Measurements from ENCODE around the gene OSTM1. TPM values are rescaled to one million over a fixed set of nuclear protein-coding genes. Genes with fewer than 3 reads are reported as not detected.
A peak's percentile ranks its signal among the peaks of the same experiment; 100 is the strongest.

The OSTM1 gene
- polyA plus RNA-seq, 3 donors = 13.4 to 60.1 (median 49.7) TPM

DNA sequence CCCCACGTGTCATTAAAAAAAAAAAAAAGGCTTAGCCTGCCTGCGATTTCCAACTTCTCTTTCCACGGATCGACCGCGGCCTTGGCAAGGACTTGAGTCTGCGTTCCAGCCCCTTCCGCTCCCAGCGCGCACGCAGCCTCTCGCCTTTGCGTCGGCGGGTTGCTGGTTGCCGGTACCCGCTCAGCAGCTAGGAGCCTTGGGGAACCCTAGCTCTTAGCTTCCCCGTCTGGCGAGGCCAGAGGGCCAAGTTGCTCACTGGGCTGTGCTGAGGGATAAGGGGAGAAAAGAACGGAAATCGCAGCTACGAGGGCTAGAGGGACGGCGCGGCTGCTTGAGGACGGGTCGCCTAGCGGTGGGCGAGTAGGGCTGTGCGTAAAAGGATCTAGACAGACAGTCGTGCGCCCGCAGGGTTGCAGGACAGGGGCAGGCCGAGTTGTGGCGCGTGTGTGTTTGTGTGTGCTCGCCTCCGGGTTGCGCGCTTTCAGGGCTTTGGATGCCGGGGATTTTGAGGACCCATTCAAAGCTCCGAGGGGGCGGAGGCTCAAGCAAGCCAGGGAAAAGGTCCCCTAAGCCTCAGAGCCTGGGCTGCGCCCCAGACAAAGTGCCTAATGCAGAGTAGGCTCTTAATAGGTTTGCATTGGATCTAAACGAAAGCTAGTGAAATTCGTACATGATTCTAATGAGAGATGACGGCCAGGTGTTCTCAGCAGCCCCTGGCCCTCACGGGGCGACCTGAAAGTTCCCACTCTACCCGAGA, 40.5 kb upstream of the OSTM1 start:
- Mint-ChIP-seq H3K4me3 (peak overlapping the region; percentile 80 to 99), H3K4me1 (peaks cover 58% of the 10 kb centered on the region), H3K36me3 (peaks cover 23 to 24% of the 10 kb centered on the region in 2 donors), H3K27me3 (ENCODE audit: low read depth in 3 of 3) (peaks cover 93 to 97% (median 93%) of the 10 kb centered on the region in 3 donors), H3K9me3 (peaks cover 2 to 48% (median 31%) of the 10 kb centered on the region in 7 donors), H3K27ac (peak overlapping the region in 4 of 7 donors; percentile 24 to 72 (median 34))
- intact Hi-C loops (cut with micrococcal nuclease) = loop anchor here (5.0 to 10.0 kb wide), 2 partner anchors 410 to 412 kb away; no protein-coding TSS in a partner anchor
- no peaks in the 10 kb centered on the region for H3K79me2 ChIP-seq (ENCODE audit: insufficient read depth, low read length)
- peak overlapping the region; percentile 87 for H3K4me2 ChIP-seq (replicated peaks; ENCODE audit: extremely low read depth, low read length, poor library complexity, severe bottlenecking)
- H3K9me3 ChIP-seq (replicated peaks in 1 of 2; ENCODE audit: control insufficient read depth in 1 of 2, insufficient read depth in 1 of 2, low read length in 2 of 2) = peaks cover 0 to 21% of the 10 kb centered on the region in 2 donors
- peak; percentile 41 to 56 (median 56) for DNase-seq
- H3K27me3 ChIP-seq (ENCODE audit: control insufficient read depth in 2 of 2, insufficient read depth in 2 of 2, low read length in 2 of 2) = peaks cover 80 to 94% of the 10 kb centered on the region in 2 donors
- no peak overlapping the region for H3K9ac ChIP-seq (ENCODE audit: insufficient read depth, low read length, poor library complexity, severe bottlenecking)
- H3K4me1 ChIP-seq (ENCODE audit: control insufficient read depth in 1 of 2, insufficient read depth in 2 of 2, low read length in 2 of 2) = peaks cover 49 to 61% of the 10 kb centered on the region in 2 donors
- H3K4me3 ChIP-seq (replicated peaks in 1 of 3; ENCODE audit: low read depth in 2 of 3, low read length in 3 of 3) = peak overlapping the region in 2 of 3 experiments; percentile 34 to 76
- no peaks in the 10 kb centered on the region for H4K20me1 ChIP-seq (ENCODE audit: insufficient read depth, low read length)
- H2AFZ ChIP-seq (ENCODE audit: insufficient read depth, low read depth, low read length, poor library complexity, severe bottlenecking) = peak overlapping the region; percentile 75
- H3K36me3 ChIP-seq (replicated peaks in 1 of 2; ENCODE audit: control insufficient read depth in 1 of 2, insufficient read depth in 2 of 2, low read length in 2 of 2) = no peaks in the 10 kb centered on the region
- no peak overlapping the region for H3K27ac ChIP-seq (ENCODE audit: low read depth in 1 of 2, low read length in 2 of 2)
- TF ChIP-seq, protein P1, sequence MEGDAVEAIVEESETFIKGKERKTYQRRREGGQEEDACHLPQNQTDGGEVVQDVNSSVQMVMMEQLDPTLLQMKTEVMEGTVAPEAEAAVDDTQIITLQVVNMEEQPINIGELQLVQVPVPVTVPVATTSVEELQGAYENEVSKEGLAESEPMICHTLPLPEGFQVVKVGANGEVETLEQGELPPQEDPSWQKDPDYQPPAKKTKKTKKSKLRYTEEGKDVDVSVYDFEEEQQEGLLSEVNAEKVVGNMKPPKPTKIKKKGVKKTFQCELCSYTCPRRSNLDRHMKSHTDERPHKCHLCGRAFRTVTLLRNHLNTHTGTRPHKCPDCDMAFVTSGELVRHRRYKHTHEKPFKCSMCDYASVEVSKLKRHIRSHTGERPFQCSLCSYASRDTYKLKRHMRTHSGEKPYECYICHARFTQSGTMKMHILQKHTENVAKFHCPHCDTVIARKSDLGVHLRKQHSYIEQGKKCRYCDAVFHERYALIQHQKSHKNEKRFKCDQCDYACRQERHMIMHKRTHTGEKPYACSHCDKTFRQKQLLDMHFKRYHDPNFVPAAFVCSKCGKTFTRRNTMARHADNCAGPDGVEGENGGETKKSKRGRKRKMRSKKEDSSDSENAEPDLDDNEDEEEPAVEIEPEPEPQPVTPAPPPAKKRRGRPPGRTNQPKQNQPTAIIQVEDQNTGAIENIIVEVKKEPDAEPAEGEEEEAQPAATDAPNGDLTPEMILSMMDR (IDR thresholded peaks at IDR 0.05) = no peak
- under 1% methylated on average over 45 of the region's 50 CpGs for WGBS (ENCODE audit: insufficient coverage)

DNA sequence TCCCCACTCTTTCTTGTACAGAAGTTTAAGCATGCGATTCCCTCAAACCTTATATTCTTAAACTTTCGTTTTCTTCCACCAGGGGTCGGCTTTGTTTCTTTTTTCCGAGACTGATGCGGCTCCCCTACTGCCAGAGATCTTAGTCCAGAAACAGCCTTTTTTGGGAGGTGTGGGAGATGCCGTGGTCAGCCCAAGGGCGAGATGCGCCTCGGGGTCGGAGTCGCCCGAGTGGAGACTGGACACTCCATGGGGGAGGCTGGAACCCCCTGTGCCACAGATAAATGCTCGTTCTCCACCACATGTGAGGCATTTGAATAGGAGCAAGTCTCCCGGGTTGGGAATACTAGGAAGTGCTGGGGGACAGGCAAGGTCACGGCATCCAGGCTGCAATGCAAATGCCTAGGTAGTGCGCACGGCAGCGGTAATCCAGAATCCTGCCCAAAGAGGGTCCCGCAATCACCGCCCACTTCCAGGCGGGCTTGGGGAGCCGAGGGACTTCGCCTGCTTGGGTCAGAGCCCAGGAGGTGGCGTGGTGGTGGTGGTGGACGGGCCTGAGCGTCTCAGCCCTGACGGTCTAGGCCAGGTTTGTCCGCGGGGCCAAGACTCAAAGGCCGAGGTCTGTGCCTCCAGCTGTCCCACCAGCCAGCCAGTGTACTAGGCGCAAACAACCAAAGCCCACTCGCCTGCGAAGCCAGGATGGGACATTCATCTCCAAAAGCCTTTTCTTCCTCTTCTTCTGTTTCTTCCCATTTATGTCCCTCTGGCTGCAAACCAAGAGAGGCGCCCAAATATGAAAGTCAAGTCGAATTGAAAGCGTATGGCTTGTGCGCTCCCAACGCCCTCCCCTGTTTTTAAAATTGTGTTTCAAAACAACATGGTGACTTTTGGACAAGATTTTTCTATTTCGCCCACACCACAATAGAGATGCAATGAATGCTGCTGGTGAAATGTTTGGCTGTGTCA, 39.3 kb upstream of the OSTM1 start:
- Histone ChIP-seq H3K27me3 (ENCODE audit: control insufficient read depth in 2 of 2, insufficient read depth in 2 of 2, low read length in 2 of 2) (peaks cover 69 to 92% of the 10 kb centered on the region in 2 donors), H3K4me2 (replicated peaks; ENCODE audit: extremely low read depth, low read length, poor library complexity, severe bottlenecking) (peak overlapping the region; percentile 87), H3K9me3 (replicated peaks in 1 of 2; ENCODE audit: control insufficient read depth in 1 of 2, insufficient read depth in 1 of 2, low read length in 2 of 2) (peaks cover 0 to 21% of the 10 kb centered on the region in 2 donors), H3K27ac (ENCODE audit: low read depth in 1 of 2, low read length in 2 of 2) (no peak overlapping the region), H3K79me2 (ENCODE audit: insufficient read depth, low read length) (no peaks in the 10 kb centered on the region), H3K9ac (ENCODE audit: insufficient read depth, low read length, poor library complexity, severe bottlenecking) (no peak overlapping the region), H2AFZ (ENCODE audit: insufficient read depth, low read depth, low read length, poor library complexity, severe bottlenecking) (peak overlapping the region; percentile 30), H3K36me3 (replicated peaks in 1 of 2; ENCODE audit: control insufficient read depth in 1 of 2, insufficient read depth in 2 of 2, low read length in 2 of 2) (no peaks in the 10 kb centered on the region), H3K4me1 (ENCODE audit: control insufficient read depth in 1 of 2, insufficient read depth in 2 of 2, low read length in 2 of 2) (peaks cover 41 to 50% of the 10 kb centered on the region in 2 donors), H4K20me1 (ENCODE audit: insufficient read depth, low read length) (no peaks in the 10 kb centered on the region), H3K4me3 (replicated peaks in 1 of 3; ENCODE audit: low read depth in 2 of 3, low read length in 3 of 3) (peak overlapping the region in 1 of 3 experiments; percentile 76)
- H3K27me3 Mint-ChIP-seq (ENCODE audit: low read depth in 3 of 3) = peaks cover 85 to 92% (median 86%) of the 10 kb centered on the region in 3 donors
- peaks cover 49% of the 10 kb centered on the region for H3K4me1 Mint-ChIP-seq
- peak overlapping the region in 1 of 7 donors; percentile 3 for H3K27ac Mint-ChIP-seq
- H3K9me3 Mint-ChIP-seq = peaks cover 2 to 45% (median 26%) of the 10 kb centered on the region in 7 donors
- no peak for DNase-seq
- H3K36me3 Mint-ChIP-seq = peaks cover 20 to 22% of the 10 kb centered on the region in 2 donors
- TF ChIP-seq, protein P1 (IDR thresholded peaks at IDR 0.05) = peak; percentile 43
- WGBS (ENCODE audit: insufficient coverage) = 5% methylated on average over 29 of the region's 39 CpGs
- intact Hi-C loops (cut with micrococcal nuclease) = loop anchor here (5.0 to 10.0 kb wide), 2 partner anchors 411 to 413 kb away; no protein-coding TSS in a partner anchor
- H3K4me3 Mint-ChIP-seq = peak overlapping the region; percentile 80 to 99
